Liver (tissue), 3 donors: Measurements from ENCODE around the gene NBEAL1.

Experiments
- ATF3 ChIP-seq: IDR thresholded peaks from 2 replicates; pipeline ENCODE4 v1.6.1; 2016; ENCODE audit warnings: antibody characterized with exemption
- CTCF ChIP-seq: fragments of 150-350 bp; IDR thresholded peaks from 2 replicates; pipeline ENCODE4 v1.5.1; 2017; ENCODE audit warnings: improper control_type of control experiment, low read depth, low read length; ENCODE audit not compliant: missing input control
- GABPA ChIP-seq, 2 donors: IDR thresholded peaks in 1 of 2; conservative IDR thresholded peaks in 1 of 2; 2 replicates each; pipeline ENCODE4 v1.6.1; 2016; ENCODE audit warnings: antibody characterized with exemption in 2 of 2, mild to moderate bottlenecking in 1 of 2, moderate library complexity in 1 of 2
- JUND ChIP-seq, 2 donors: IDR thresholded peaks; 2 replicates each; pipeline ENCODE4 v1.6.1; 2016; ENCODE audit warnings: antibody characterized with exemption in 2 of 2
- MAX ChIP-seq: IDR thresholded peaks from 2 replicates; pipeline ENCODE4 v1.6.1; 2016; ENCODE audit warnings: antibody characterized with exemption
- RAD21 ChIP-seq, 2 donors: IDR thresholded peaks; 2 replicates each; pipeline ENCODE4 v1.6.1; 2016; ENCODE audit warnings: antibody characterized with exemption in 2 of 2, mild to moderate bottlenecking in 2 of 2
- REST ChIP-seq: IDR thresholded peaks from 2 replicates; pipeline ENCODE4 v1.6.1; 2016; ENCODE audit warnings: antibody characterized with exemption, mild to moderate bottlenecking
- RXRA ChIP-seq, 2 donors: IDR thresholded peaks; 2 replicates each; pipeline ENCODE4 v1.6.1; 2017 to 2018; ENCODE audit warnings: antibody characterized with exemption in 2 of 2, mild to moderate bottlenecking in 1 of 2
- TAF1 ChIP-seq: conservative IDR thresholded peaks from 2 replicates; pipeline ENCODE4 v1.6.1; 2016; ENCODE audit warnings: antibody characterized with exemption, mild to moderate bottlenecking
- YY1 ChIP-seq: IDR thresholded peaks from 2 replicates; pipeline ENCODE4 v1.6.1; 2016; ENCODE audit warnings: antibody characterized with exemption, mild to moderate bottlenecking
- ZBTB33 ChIP-seq: IDR thresholded peaks from 2 replicates; pipeline ENCODE4 v1.6.1; 2016; ENCODE audit warnings: antibody characterized with exemption
- donor health status: healthy.
- donor health status: healthy.

GRCh38 chr2:203038586-203038985 is 23.9 kb downstream of the NBEAL1 start:
- TF ChIP-seq CTCF (no peak), JUND (IDR thresholded peaks at IDR 0.05) (no peak), GABPA (IDR thresholded peaks at IDR 0.05 in 1 of 2, conservative IDR thresholded peaks at IDR 0.05 in 1 of 2) (no peak), REST (no peak), MAX (no peak), YY1 (no peak), TAF1 (no peak), ZBTB33 (no peak), RXRA (IDR thresholded peaks at IDR 0.05) (no peak), RAD21 (IDR thresholded peaks at IDR 0.05) (no peak), ATF3 (no peak)
